ENCODE results near the gene LILRB5. TPM values are rescaled to one million over a fixed set of nuclear protein-coding genes. Genes with fewer than 3 reads are reported as not detected.
A peak's percentile ranks its signal among the peaks of the same experiment; 100 is the strongest.

LILRB5 gene
- total and polyA plus RNA-seq, 9 donors = 1.8 to 10.6 (median 3.1) TPM

GRCh38 chr19:54203151-54203611, 53.9 kb downstream of the LILRB5 start:
- intact Hi-C loops (cut with DNase I) = loop anchor here in 2 of 4 donors (5.0 to 10.0 kb wide), 2 partner anchors 41 to 1472 kb away; partner anchors contain the start of gene EPN1 (in 1 of the 2)
- Histone ChIP-seq H3K27ac (no peak overlapping the region), H3K9me3 (no peaks in the 10 kb centered on the region), H3K36me3 (no peaks in the 10 kb centered on the region), H3K27me3 (no peaks in the 10 kb centered on the region), H3K4me1 (ENCODE audit: insufficient read depth) (peaks cover 29% of the 10 kb centered on the region), H3K4me3 (no peak overlapping the region)
- 43 to 56% (median 43%) methylated on average over 9 of the region's 9 CpGs for WGBS, 3 donors
- no peak for TF ChIP-seq EP300 (IDR thresholded peaks at IDR 0.05)
- TF ChIP-seq POLR2A (IDR thresholded peaks at IDR 0.05) = no peak
- TF ChIP-seq, protein P1, sequence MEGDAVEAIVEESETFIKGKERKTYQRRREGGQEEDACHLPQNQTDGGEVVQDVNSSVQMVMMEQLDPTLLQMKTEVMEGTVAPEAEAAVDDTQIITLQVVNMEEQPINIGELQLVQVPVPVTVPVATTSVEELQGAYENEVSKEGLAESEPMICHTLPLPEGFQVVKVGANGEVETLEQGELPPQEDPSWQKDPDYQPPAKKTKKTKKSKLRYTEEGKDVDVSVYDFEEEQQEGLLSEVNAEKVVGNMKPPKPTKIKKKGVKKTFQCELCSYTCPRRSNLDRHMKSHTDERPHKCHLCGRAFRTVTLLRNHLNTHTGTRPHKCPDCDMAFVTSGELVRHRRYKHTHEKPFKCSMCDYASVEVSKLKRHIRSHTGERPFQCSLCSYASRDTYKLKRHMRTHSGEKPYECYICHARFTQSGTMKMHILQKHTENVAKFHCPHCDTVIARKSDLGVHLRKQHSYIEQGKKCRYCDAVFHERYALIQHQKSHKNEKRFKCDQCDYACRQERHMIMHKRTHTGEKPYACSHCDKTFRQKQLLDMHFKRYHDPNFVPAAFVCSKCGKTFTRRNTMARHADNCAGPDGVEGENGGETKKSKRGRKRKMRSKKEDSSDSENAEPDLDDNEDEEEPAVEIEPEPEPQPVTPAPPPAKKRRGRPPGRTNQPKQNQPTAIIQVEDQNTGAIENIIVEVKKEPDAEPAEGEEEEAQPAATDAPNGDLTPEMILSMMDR (IDR thresholded peaks at IDR 0.05) = no peak
- DNase-seq = no peak

DNA sequence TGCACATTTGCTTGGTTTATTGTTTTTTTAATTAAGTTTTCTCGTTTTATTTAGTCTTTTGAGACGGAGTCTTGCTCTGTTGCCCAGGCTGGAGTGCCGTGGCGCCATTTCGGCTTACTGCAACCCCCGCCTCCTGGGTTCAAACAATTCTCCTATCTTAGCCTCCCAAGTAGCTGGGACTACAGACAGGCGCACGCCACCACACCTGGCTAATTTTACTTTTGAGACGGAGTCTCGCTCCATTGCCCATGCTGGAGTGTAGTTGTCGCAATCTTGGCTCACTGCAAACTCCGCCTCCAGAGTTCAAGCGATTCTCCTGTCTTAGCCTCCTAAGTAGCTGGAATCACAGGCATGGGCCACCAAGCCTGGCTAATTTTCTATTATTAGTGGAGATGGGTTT, 55.1 kb downstream of the LILRB5 start:
- Histone ChIP-seq H3K4me1 (ENCODE audit: insufficient read depth) (peaks cover 19% of the 10 kb centered on the region), H3K9me3 (no peaks in the 10 kb centered on the region), H3K27ac (no peak overlapping the region), H3K27me3 (no peaks in the 10 kb centered on the region), H3K36me3 (no peaks in the 10 kb centered on the region), H3K4me3 (peak overlapping the region; percentile 56)
- intact Hi-C loops (cut with DNase I) = loop anchor here in 2 of 4 donors (5.0 to 10.0 kb wide), 2 partner anchors 40 to 1473 kb away; partner anchors contain the start of gene EPN1 (in 1 of the 2)
- 59 to 73% (median 73%) methylated on average over 13 of the region's 13 CpGs for WGBS, 3 donors
- TF ChIP-seq, protein P1 (IDR thresholded peaks at IDR 0.05) = no peak
- no peak for TF ChIP-seq EP300 (IDR thresholded peaks at IDR 0.05)
- no peak for TF ChIP-seq POLR2A (IDR thresholded peaks at IDR 0.05)
- DNase-seq = no peak

DNA sequence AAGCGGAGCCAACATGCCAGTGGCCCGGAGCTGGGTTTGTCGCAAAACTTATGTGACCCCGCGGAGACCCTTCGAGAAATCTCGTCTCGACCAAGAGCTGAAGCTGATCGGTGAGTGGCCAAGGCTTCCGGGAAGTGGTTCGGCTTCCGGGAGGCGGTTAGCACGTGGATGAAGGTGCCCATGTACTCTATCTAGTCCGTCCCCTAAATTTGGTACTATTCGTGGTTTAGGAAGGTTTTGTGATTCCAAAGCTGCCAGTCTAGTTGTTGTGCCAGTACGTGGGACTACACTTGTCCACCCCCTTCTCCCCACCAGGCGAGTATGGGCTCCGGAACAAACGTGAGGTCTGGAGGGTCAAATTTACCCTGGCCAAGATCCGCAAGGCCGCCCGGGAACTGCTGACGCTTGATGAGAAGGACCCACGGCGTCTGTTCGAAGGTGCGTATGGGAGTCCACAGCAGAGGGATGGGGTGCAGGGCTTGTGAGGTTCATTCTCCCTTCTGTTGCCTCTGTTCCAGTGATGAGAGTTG, 55.8 kb downstream of the LILRB5 start:
- no peak for TF ChIP-seq EP300 (IDR thresholded peaks at IDR 0.05)
- TF ChIP-seq, protein P1 (IDR thresholded peaks at IDR 0.05) = no peak
- TF ChIP-seq POLR2A (IDR thresholded peaks at IDR 0.05) = no peak
- intact Hi-C loops (cut with DNase I) = loop anchor here in 2 of 4 donors (5.0 to 10.0 kb wide), 2 partner anchors 39 to 1474 kb away; partner anchors contain the start of gene EPN1 (in 1 of the 2)
- WGBS, 3 donors = 2 to 3% (median 2%) methylated on average over 17 to 28 of the region's 28 CpGs

More for the DNA sequence above, 55.8 kb downstream of the LILRB5 start:
- Histone ChIP-seq H3K4me3 (peak overlapping the region; percentile 56), H3K27ac (peak overlapping the region; percentile 84 to 88), H3K4me1 (ENCODE audit: insufficient read depth) (peaks cover 15% of the 10 kb centered on the region), H3K9me3 (no peaks in the 10 kb centered on the region), H3K27me3 (no peaks in the 10 kb centered on the region), H3K36me3 (no peaks in the 10 kb centered on the region)
- no peak for DNase-seq

Small RNAs within 50 kb of the gene (microRNA-seq; reads per million reads assigned to microRNA genes)
- gene MIR4752 = 0 reads per million in 3 donors

Small RNAs within 50 kb of the gene (small RNA-seq; reads per million reads assigned to genes)
- gene AC245884.12 (not detected), gene MIR4752 (not detected), gene RNU6-1307P (not detected)

Other genes with a start within 250 kb of the LILRB5 start
- not detected for gene VSTM1, start 193.4 kb downstream of the LILRB5 start, total RNA-seq
- gene VSTM1, start 193.4 kb downstream of the LILRB5 start, polyA plus RNA-seq = not detected
- not detected for gene TARM1, start 175.9 kb downstream of the LILRB5 start, total RNA-seq
- not detected for gene TARM1, start 175.9 kb downstream of the LILRB5 start, polyA plus RNA-seq
- gene OSCAR, start 156.5 kb downstream of the LILRB5 start, total RNA-seq = 1 to 10 TPM; 1.4 to 3.8 (median 2.1) TPM
- 1 to 10 TPM; 1.1 to 1.4 TPM for gene OSCAR, start 156.5 kb downstream of the LILRB5 start, polyA plus RNA-seq
- gene NDUFA3, start 154.4 kb downstream of the LILRB5 start, total RNA-seq = 100 to 1,000 TPM in 3 of 7 donors, 10 to 100 TPM in 3, 1 to 10 TPM in 1; 6.2 to 110 (median 82.1) TPM
- 100 to 1,000 TPM in 1 of 2 donors, 10 to 100 TPM in 1; 58.3 to 110 TPM for gene NDUFA3, start 154.4 kb downstream of the LILRB5 start, polyA plus RNA-seq
- 10 to 100 TPM in 6 of 7 donors, 1 to 10 TPM in 1; 7.6 to 18.3 (median 12.8) TPM for gene TFPT, start 141.6 kb downstream of the LILRB5 start, total RNA-seq
- 10 to 100 TPM in 1 of 2 donors, 1 to 10 TPM in 1; 2.4 to 14.1 TPM for gene TFPT, start 141.6 kb downstream of the LILRB5 start, polyA plus RNA-seq
- 10 to 100 TPM; 30.0 to 59.5 (median 48.8) TPM for gene PRPF31, start 141.5 kb downstream of the LILRB5 start, total RNA-seq
- 10 to 100 TPM; 51.1 to 62.2 TPM for gene PRPF31, start 141.5 kb downstream of the LILRB5 start, polyA plus RNA-seq
- 10 to 100 TPM; 14.4 to 44.8 (median 41.6) TPM for gene CNOT3, start 119.5 kb downstream of the LILRB5 start, total RNA-seq
- 10 to 100 TPM; 30.9 to 65.6 TPM for gene CNOT3, start 119.5 kb downstream of the LILRB5 start, polyA plus RNA-seq
- 10 to 100 TPM in 1 of 7 donors, 1 to 10 TPM in 6; 6.4 to 11.1 (median 8.5) TPM for gene LENG1, start 97.6 kb downstream of the LILRB5 start, total RNA-seq
- 10 to 100 TPM in 1 of 2 donors, 1 to 10 TPM in 1; 5.2 to 14.0 TPM for gene LENG1, start 97.6 kb downstream of the LILRB5 start, polyA plus RNA-seq
- gene TMC4, start 84.1 kb downstream of the LILRB5 start, total RNA-seq = 100 to 1,000 TPM in 1 of 7 donors, 10 to 100 TPM in 1, 1 to 10 TPM in 3, under 1 TPM in 2; 0.45 to 103 (median 6.5) TPM
- gene TMC4, start 84.1 kb downstream of the LILRB5 start, polyA plus RNA-seq = under 1 TPM; 0.79 to 0.87 TPM
- gene MBOAT7, start 67.7 kb downstream of the LILRB5 start, total RNA-seq = 100 to 1,000 TPM in 1 of 7 donors, 10 to 100 TPM in 6; 41.8 to 105 (median 56.8) TPM
- 10 to 100 TPM; 41.0 to 51.3 TPM for gene MBOAT7, start 67.7 kb downstream of the LILRB5 start, polyA plus RNA-seq
- 10 to 100 TPM; 47.3 to 98.8 (median 56.2) TPM for gene TSEN34, start 66.0 kb downstream of the LILRB5 start, total RNA-seq
- 10 to 100 TPM; 12.5 to 71.9 TPM for gene TSEN34, start 66.0 kb downstream of the LILRB5 start, polyA plus RNA-seq
- gene RPS9, start 56.4 kb downstream of the LILRB5 start, total RNA-seq = 1,000 to 10,000 TPM; 2,142 to 5,150 (median 2,841) TPM
- 1,000 to 10,000 TPM in 1 of 2 donors, 100 to 1,000 TPM in 1; 386 to 6,488 TPM for gene RPS9, start 56.4 kb downstream of the LILRB5 start, polyA plus RNA-seq
- 1 to 10 TPM in 6 of 7 donors, under 1 TPM in 1; 0.31 to 5.5 (median 2.5) TPM for gene LILRB3, start 34.3 kb downstream of the LILRB5 start, total RNA-seq
- 1 to 10 TPM; 1.7 to 4.9 TPM for gene LILRB3, start 34.3 kb downstream of the LILRB5 start, polyA plus RNA-seq
- gene LILRA6, start 14.5 kb downstream of the LILRB5 start, total RNA-seq = 1 to 10 TPM in 6 of 7 donors, under 1 TPM in 1; 0.69 to 2.7 (median 1.2) TPM
- 1 to 10 TPM in 1 of 2 donors, under 1 TPM in 1; 0.61 to 1.7 TPM for gene LILRA6, start 14.5 kb downstream of the LILRB5 start, polyA plus RNA-seq
- 10 to 100 TPM in 1 of 7 donors, 1 to 10 TPM in 5, under 1 TPM in 1; 0.24 to 15.1 (median 2.1) TPM for gene LILRB2, start 23.8 kb upstream of the LILRB5 start, total RNA-seq
- 1 to 10 TPM; 1.3 to 2.6 TPM for gene LILRB2, start 23.8 kb upstream of the LILRB5 start, polyA plus RNA-seq
- gene LILRA5, start 55.9 kb upstream of the LILRB5 start, total RNA-seq = 1 to 10 TPM in 2 of 7 donors, under 1 TPM in 4, not detected in 1; 0.33 to 4.6 (median 0.62) TPM
- gene LILRA5, start 55.9 kb upstream of the LILRB5 start, polyA plus RNA-seq = 1 to 10 TPM in 1 of 2 donors, under 1 TPM in 1; 0.91 to 1.0 TPM
- under 1 TPM in 2 of 7 donors, not detected in 5; 0.17 to 0.67 TPM for gene LILRA4, start 81.9 kb upstream of the LILRB5 start, total RNA-seq
- gene LILRA4, start 81.9 kb upstream of the LILRB5 start, polyA plus RNA-seq = under 1 TPM in 1 of 2 donors, not detected in 1; 0.33 TPM
- gene LAIR1, start 107.7 kb upstream of the LILRB5 start, total RNA-seq = 10 to 100 TPM in 2 of 7 donors, 1 to 10 TPM in 5; 4.7 to 22.2 (median 6.9) TPM
- 10 to 100 TPM in 1 of 2 donors, 1 to 10 TPM in 1; 4.9 to 21.2 TPM for gene LAIR1, start 107.7 kb upstream of the LILRB5 start, polyA plus RNA-seq
- gene TTYH1, start 158.2 kb upstream of the LILRB5 start, total RNA-seq = 10 to 100 TPM in 1 of 7 donors, 1 to 10 TPM in 5, under 1 TPM in 1; 0.95 to 34.2 (median 7.5) TPM
- 1 to 10 TPM in 1 of 2 donors, under 1 TPM in 1; 0.25 to 1.3 TPM for gene TTYH1, start 158.2 kb upstream of the LILRB5 start, polyA plus RNA-seq
- gene LENG8, start 191.9 kb upstream of the LILRB5 start, total RNA-seq = 100 to 1,000 TPM; 105 to 207 (median 156) TPM
- 100 to 1,000 TPM in 1 of 2 donors, 10 to 100 TPM in 1; 29.9 to 122 TPM for gene LENG8, start 191.9 kb upstream of the LILRB5 start, polyA plus RNA-seq
- gene LENG9, start 206.5 kb upstream of the LILRB5 start, total RNA-seq = 1 to 10 TPM; 2.7 to 8.3 (median 5.5) TPM
- gene LENG9, start 206.5 kb upstream of the LILRB5 start, polyA plus RNA-seq = 1 to 10 TPM in 1 of 2 donors, under 1 TPM in 1; 0.70 to 3.0 TPM
- gene CDC42EP5, start 216.0 kb upstream of the LILRB5 start, total RNA-seq = 10 to 100 TPM in 6 of 7 donors, 1 to 10 TPM in 1; 7.8 to 31.0 (median 18.8) TPM
- 10 to 100 TPM in 1 of 2 donors, under 1 TPM in 1; 0.55 to 13.2 TPM for gene CDC42EP5, start 216.0 kb upstream of the LILRB5 start, polyA plus RNA-seq
- not detected for gene LAIR2, start 245.6 kb upstream of the LILRB5 start, total RNA-seq
- not detected for gene LAIR2, start 245.6 kb upstream of the LILRB5 start, polyA plus RNA-seq